ENCODE measurements around the gene NXPE1. TPM values are rescaled to one million over a fixed set of nuclear protein-coding genes. Genes with fewer than 3 reads are reported as not detected.

NXPE1 gene
- total RNA-seq, 1 experiment from 2014 or later = not detected

- peaks cover 6% of the 10 kb centered on the region for H3K27me3 Mint-ChIP-seq (ENCODE audit: unreplicated experiment)
- no peak for DNase-seq
These were observed 80.3 kb downstream of the NXPE1 start for GRCh38 chr11:114479331-114479730.

GRCh38 chr11:114478768-114479167, 80.9 kb downstream of the NXPE1 start:
- no peak for TF ChIP-seq CTCF (IDR thresholded peaks at IDR 0.05; ENCODE audit: unreplicated experiment)
- H3K36me3 Mint-ChIP-seq (ENCODE audit: insufficient read depth, unreplicated experiment) = peaks cover 5% of the 10 kb centered on the region
- H3K4me1 Mint-ChIP-seq (ENCODE audit: low read depth, unreplicated experiment) = no peaks in the 10 kb centered on the region
- peaks cover under 1% of the 10 kb centered on the region for H3K27me3 Mint-ChIP-seq (ENCODE audit: unreplicated experiment)
- no peaks in the 10 kb centered on the region for H3K9me3 Mint-ChIP-seq (ENCODE audit: low read depth, unreplicated experiment)
- BruUV-seq (replicated peaks) = no TSS peak
- DNase-seq = no peak
- H3K4me3 Mint-ChIP-seq (ENCODE audit: low read depth, unreplicated experiment) = no peak overlapping the region
- no peak overlapping the region for H3K27ac Mint-ChIP-seq (ENCODE audit: unreplicated experiment)
- intact Hi-C loops (cut with micrococcal nuclease; ENCODE audit: unreplicated experiment) = no loop called here
- CTCF ChIA-PET = no interaction called here

More at GRCh38 chr11:114479331-114479730, 80.3 kb downstream of the NXPE1 start:
- no peak overlapping the region for H3K4me3 Mint-ChIP-seq (ENCODE audit: low read depth, unreplicated experiment)
- H3K9me3 Mint-ChIP-seq (ENCODE audit: low read depth, unreplicated experiment) = no peaks in the 10 kb centered on the region
- intact Hi-C loops (cut with micrococcal nuclease; ENCODE audit: unreplicated experiment) = no loop called here
- no peaks in the 10 kb centered on the region for H3K4me1 Mint-ChIP-seq (ENCODE audit: low read depth, unreplicated experiment)
- no peak overlapping the region for H3K27ac Mint-ChIP-seq (ENCODE audit: unreplicated experiment)
- CTCF ChIA-PET = no interaction called here
- TF ChIP-seq CTCF (IDR thresholded peaks at IDR 0.05; ENCODE audit: unreplicated experiment) = no peak
- BruUV-seq (replicated peaks) = no TSS peak
- H3K36me3 Mint-ChIP-seq (ENCODE audit: insufficient read depth, unreplicated experiment) = peaks cover 5% of the 10 kb centered on the region

- intact Hi-C loops (cut with micrococcal nuclease; ENCODE audit: unreplicated experiment) = no loop called here
- no TSS peak for BruUV-seq (replicated peaks)
These were observed 81.7 kb downstream of the NXPE1 start for GRCh38 chr11:114478001-114478410.

DNA sequence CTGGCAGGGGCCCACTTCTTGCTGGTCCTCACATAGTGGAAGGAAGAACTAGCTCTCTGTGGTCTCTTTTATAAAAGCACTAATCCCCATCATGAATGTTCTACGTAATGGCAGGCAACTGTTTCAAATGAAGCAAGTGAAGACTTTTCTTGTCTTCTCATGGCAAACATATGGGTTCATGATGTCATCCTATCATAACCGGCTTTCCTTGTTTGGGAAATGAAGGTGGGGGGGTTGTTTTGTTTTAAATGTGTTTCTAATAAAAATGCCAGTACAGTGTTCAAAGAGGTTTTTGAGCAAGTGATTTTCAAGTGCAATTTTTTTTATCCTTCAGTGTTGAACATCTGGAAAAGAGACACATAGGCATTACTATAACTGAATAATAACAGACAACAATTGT, 87.0 kb downstream of the NXPE1 start:
- no peak for DNase-seq
- BruUV-seq (replicated peaks) = no TSS peak
- H3K36me3 Mint-ChIP-seq (ENCODE audit: insufficient read depth, unreplicated experiment) = peaks cover 5% of the 10 kb centered on the region
- no peaks in the 10 kb centered on the region for H3K4me1 Mint-ChIP-seq (ENCODE audit: low read depth, unreplicated experiment)
- no peaks in the 10 kb centered on the region for H3K27me3 Mint-ChIP-seq (ENCODE audit: unreplicated experiment)
- no peak overlapping the region for H3K4me3 Mint-ChIP-seq (ENCODE audit: low read depth, unreplicated experiment)
- no peak overlapping the region for H3K27ac Mint-ChIP-seq (ENCODE audit: unreplicated experiment)
- CTCF ChIA-PET = no interaction called here
- no peaks in the 10 kb centered on the region for H3K9me3 Mint-ChIP-seq (ENCODE audit: low read depth, unreplicated experiment)
- intact Hi-C loops (cut with micrococcal nuclease; ENCODE audit: unreplicated experiment) = no loop called here
- no peak for TF ChIP-seq CTCF (IDR thresholded peaks at IDR 0.05; ENCODE audit: unreplicated experiment)

More at GRCh38 chr11:114478001-114478410, 81.7 kb downstream of the NXPE1 start:
- no peak for TF ChIP-seq CTCF (IDR thresholded peaks at IDR 0.05; ENCODE audit: unreplicated experiment)
- no peak for DNase-seq
- Mint-ChIP-seq H3K9me3 (ENCODE audit: low read depth, unreplicated experiment) (no peaks in the 10 kb centered on the region), H3K27ac (ENCODE audit: unreplicated experiment) (no peak overlapping the region), H3K27me3 (ENCODE audit: unreplicated experiment) (no peaks in the 10 kb centered on the region), H3K4me1 (ENCODE audit: low read depth, unreplicated experiment) (no peaks in the 10 kb centered on the region), H3K36me3 (ENCODE audit: insufficient read depth, unreplicated experiment) (peaks cover 5% of the 10 kb centered on the region), H3K4me3 (ENCODE audit: low read depth, unreplicated experiment) (no peak overlapping the region)
- CTCF ChIA-PET = no interaction called here

Other genes with a start within 250 kb of the NXPE1 start
- gene C11orf71, start 159.4 kb downstream of the NXPE1 start, total RNA-seq (2022) = 3.8 and 6.7 TPM in 2 replicates
- 22.0 and 26.4 TPM in 2 replicates for gene RBM7, start 159.2 kb downstream of the NXPE1 start, total RNA-seq (2022)
- 69.1 and 74.2 TPM in 2 replicates for gene REXO2, start 120.4 kb downstream of the NXPE1 start, total RNA-seq (2022)
- not detected in 2 replicates for gene NXPE4, start 35.9 kb upstream of the NXPE1 start, total RNA-seq (2022)
- not detected in 2 replicates for gene NXPE2, start 118.6 kb upstream of the NXPE1 start, total RNA-seq (2022)

Measured in Calu3 (cell line).